ENCODE results near the gene INSM1. TPM values are rescaled to one million over a fixed set of nuclear protein-coding genes. Genes with fewer than 3 reads are reported as not detected.

INSM1 gene
- polyA plus RNA-seq, 1 donor (not counting 4 experiments of a cell fraction or from before 2014, with no cell fraction given), result not detected

- H3K27ac ChIP-seq (ENCODE audit: control insufficient read depth, insufficient read depth, low read length), result no peak overlapping the region
- no peak overlapping the region for H3K9ac ChIP-seq (ENCODE audit: control insufficient read depth, extremely low read depth, insufficient read depth, low read length)
- FAIRE-seq (no peak), DNase-seq (ENCODE audit: low read depth, low spot score) (no peak)
- H3K9me1 ChIP-seq (ENCODE audit: control insufficient read depth, extremely low read depth, insufficient read depth, low read length), result no peaks in the 10 kb centered on the region
- TF ChIP-seq, protein P1, sequence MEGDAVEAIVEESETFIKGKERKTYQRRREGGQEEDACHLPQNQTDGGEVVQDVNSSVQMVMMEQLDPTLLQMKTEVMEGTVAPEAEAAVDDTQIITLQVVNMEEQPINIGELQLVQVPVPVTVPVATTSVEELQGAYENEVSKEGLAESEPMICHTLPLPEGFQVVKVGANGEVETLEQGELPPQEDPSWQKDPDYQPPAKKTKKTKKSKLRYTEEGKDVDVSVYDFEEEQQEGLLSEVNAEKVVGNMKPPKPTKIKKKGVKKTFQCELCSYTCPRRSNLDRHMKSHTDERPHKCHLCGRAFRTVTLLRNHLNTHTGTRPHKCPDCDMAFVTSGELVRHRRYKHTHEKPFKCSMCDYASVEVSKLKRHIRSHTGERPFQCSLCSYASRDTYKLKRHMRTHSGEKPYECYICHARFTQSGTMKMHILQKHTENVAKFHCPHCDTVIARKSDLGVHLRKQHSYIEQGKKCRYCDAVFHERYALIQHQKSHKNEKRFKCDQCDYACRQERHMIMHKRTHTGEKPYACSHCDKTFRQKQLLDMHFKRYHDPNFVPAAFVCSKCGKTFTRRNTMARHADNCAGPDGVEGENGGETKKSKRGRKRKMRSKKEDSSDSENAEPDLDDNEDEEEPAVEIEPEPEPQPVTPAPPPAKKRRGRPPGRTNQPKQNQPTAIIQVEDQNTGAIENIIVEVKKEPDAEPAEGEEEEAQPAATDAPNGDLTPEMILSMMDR (optimal IDR thresholded peaks at IDR 0.05 in 1 of 3, IDR thresholded peaks at IDR 0.05 in 1 of 3, conservative IDR thresholded peaks at IDR 0.05 in 1 of 3; ENCODE audit: extremely low read depth in 1 of 3, insufficient read depth in 2 of 3, low read length in 3 of 3), result no peak
- TF ChIP-seq EZH2 (IDR thresholded peaks at IDR 0.05; ENCODE audit: low read length), result no peak
- H3K4me1 ChIP-seq (ENCODE audit: control insufficient read depth, extremely low read depth, insufficient read depth, low read length), result no peaks in the 10 kb centered on the region
- H2AFZ ChIP-seq (ENCODE audit: control insufficient read depth, low read length), result no peak overlapping the region
- no peaks in the 10 kb centered on the region for H3K36me3 ChIP-seq (ENCODE audit: control insufficient read depth in 2 of 2, extremely low read depth in 1 of 2, insufficient read depth in 2 of 2, low read length in 2 of 2)
- no peaks in the 10 kb centered on the region for H4K20me1 ChIP-seq (ENCODE audit: control insufficient read depth, extremely low read depth, insufficient read depth, low read length)
- no peaks in the 10 kb centered on the region for H3K9me3 ChIP-seq (ENCODE audit: control insufficient read depth, low read depth, low read length)
- H3K79me2 ChIP-seq (ENCODE audit: control insufficient read depth, insufficient read depth, low read length), result no peaks in the 10 kb centered on the region
- H3K27me3 ChIP-seq (ENCODE audit: control insufficient read depth, extremely low read depth, insufficient read depth, low read length), result no peaks in the 10 kb centered on the region
- H3K4me2 ChIP-seq (ENCODE audit: control insufficient read depth, extremely low read depth, insufficient read depth, low read depth, low read length), result no peak overlapping the region
- H3K4me3 ChIP-seq (ENCODE audit: control insufficient read depth in 2 of 3, extremely low read depth in 1 of 3, insufficient read depth in 2 of 3, low read depth in 1 of 3, low read length in 3 of 3), result no peak overlapping the region
- dilution Hi-C loops (cut with MboI; ENCODE audit: extremely low pct_ligation_motif_present, low sequenced_read_pairs), result no loop called here
Observed at GRCh38 chr20:20395087-20395486, 27.2 kb downstream of the INSM1 start.

DNA sequence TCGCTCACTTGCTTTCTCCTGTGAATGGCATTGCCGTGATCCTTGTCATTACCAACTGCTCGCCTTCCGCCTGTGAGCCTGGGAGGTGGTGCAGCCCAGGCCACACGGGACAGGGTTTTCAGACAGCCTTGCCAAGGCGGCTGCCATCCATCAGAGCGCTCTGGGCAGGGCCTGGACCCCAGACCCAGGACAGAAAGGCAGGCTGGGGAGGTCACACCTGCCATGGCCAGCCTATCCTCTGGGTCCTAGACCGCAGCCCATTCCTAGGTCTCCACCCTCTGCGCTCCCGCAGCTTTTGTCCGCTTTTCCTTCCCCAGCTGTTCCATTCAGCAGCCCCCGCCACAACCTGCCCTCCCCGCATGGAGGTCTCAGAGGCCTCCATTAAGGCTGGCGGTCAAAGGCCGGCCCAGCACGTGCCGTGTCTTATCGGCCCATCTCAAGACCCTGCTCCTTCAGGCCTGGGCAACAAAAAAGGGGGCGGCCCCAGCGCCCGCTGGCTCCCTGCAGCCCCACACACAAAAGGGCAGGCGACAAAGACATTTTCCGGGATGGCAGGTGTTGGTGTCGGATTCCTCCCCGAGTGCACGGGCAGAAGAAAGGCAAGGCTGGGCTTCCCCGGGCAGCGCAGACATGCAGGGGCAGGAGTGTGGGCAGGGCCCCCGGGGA is 28.1 kb downstream of the INSM1 start:
- dilution Hi-C loops (cut with MboI; ENCODE audit: extremely low pct_ligation_motif_present, low sequenced_read_pairs), result no loop called here
- no peak overlapping the region for H3K9ac ChIP-seq (ENCODE audit: control insufficient read depth, extremely low read depth, insufficient read depth, low read length)
- H3K4me1 ChIP-seq (ENCODE audit: control insufficient read depth, extremely low read depth, insufficient read depth, low read length), result no peaks in the 10 kb centered on the region
- H2AFZ ChIP-seq (ENCODE audit: control insufficient read depth, low read length), result no peak overlapping the region
- TF ChIP-seq, protein P1 (optimal IDR thresholded peaks at IDR 0.05 in 1 of 3, IDR thresholded peaks at IDR 0.05 in 1 of 3, conservative IDR thresholded peaks at IDR 0.05 in 1 of 3; ENCODE audit: extremely low read depth in 1 of 3, insufficient read depth in 2 of 3, low read length in 3 of 3), result no peak
- TF ChIP-seq EZH2 (IDR thresholded peaks at IDR 0.05; ENCODE audit: low read length), result no peak
- no peaks in the 10 kb centered on the region for H3K9me1 ChIP-seq (ENCODE audit: control insufficient read depth, extremely low read depth, insufficient read depth, low read length)
- DNase-seq (ENCODE audit: low read depth, low spot score) (no peak), FAIRE-seq (no peak)
- H3K27me3 ChIP-seq (ENCODE audit: control insufficient read depth, extremely low read depth, insufficient read depth, low read length), result no peaks in the 10 kb centered on the region
- H4K20me1 ChIP-seq (ENCODE audit: control insufficient read depth, extremely low read depth, insufficient read depth, low read length), result no peaks in the 10 kb centered on the region
- H3K9me3 ChIP-seq (ENCODE audit: control insufficient read depth, low read depth, low read length), result no peaks in the 10 kb centered on the region
- H3K4me3 ChIP-seq (ENCODE audit: control insufficient read depth in 2 of 3, extremely low read depth in 1 of 3, insufficient read depth in 2 of 3, low read depth in 1 of 3, low read length in 3 of 3), result no peak overlapping the region
- no peaks in the 10 kb centered on the region for H3K79me2 ChIP-seq (ENCODE audit: control insufficient read depth, insufficient read depth, low read length)
- H3K27ac ChIP-seq (ENCODE audit: control insufficient read depth, insufficient read depth, low read length), result no peak overlapping the region
- no peaks in the 10 kb centered on the region for H3K36me3 ChIP-seq (ENCODE audit: control insufficient read depth in 2 of 2, extremely low read depth in 1 of 2, insufficient read depth in 2 of 2, low read length in 2 of 2)
- no peak overlapping the region for H3K4me2 ChIP-seq (ENCODE audit: control insufficient read depth, extremely low read depth, insufficient read depth, low read depth, low read length)
